ENCODE results near the gene FAM3C.

- TF ChIP-seq CTCF (IDR thresholded peaks at IDR 0.05; ENCODE audit: borderline replicate concordance, extremely low read depth, low read length, poor library complexity, severe bottlenecking), result no peak
- TF ChIP-seq EZH2 (IDR thresholded peaks at IDR 0.05; ENCODE audit: borderline replicate concordance, low read depth, low read length, severe bottlenecking), result no peak
Measured at GRCh38 chr7:121414436-121414835, 18.3 kb upstream of the FAM3C start.

Data from DND-41 (cell line).